ENCODE results near the gene SLC35F1. TPM values are rescaled to one million over a fixed set of nuclear protein-coding genes. Genes with fewer than 3 reads are reported as not detected.

SLC35F1 gene
- total RNA-seq, 2 donors from 2014 or later: 1.5 to 2.1 TPM

GRCh38 chr6:118296129-118296901 lies 389.3 kb downstream of the SLC35F1 start:
- no peaks in the 10 kb centered on the region for H3K36me3 ChIP-seq

GRCh38 chr6:118297821-118298220 lies 390.8 kb downstream of the SLC35F1 start:
- intact Hi-C loops (cut with DNase I): no loop called here
- no peaks in the 10 kb centered on the region for H3K4me1 ChIP-seq (replicated peaks)
- WGBS: 88% methylated on average over 2 of the region's 2 CpGs

More at GRCh38 chr6:118296129-118296901, 389.3 kb downstream of the SLC35F1 start:
- WGBS: 89% methylated on average over 5 of the region's 5 CpGs
- no peak overlapping the region for H3K4me3 ChIP-seq
- DNase-seq (ENCODE audit: low spot score): no peak
- no peak overlapping the region for H3K27ac ChIP-seq
- intact Hi-C loops (cut with DNase I): no loop called here
- H3K27me3 ChIP-seq (replicated peaks; ENCODE audit: insufficient read depth): no peaks in the 10 kb centered on the region
- TF ChIP-seq POLR2A (IDR thresholded peaks at IDR 0.05) (no peak), POLR2AphosphoS5 (IDR thresholded peaks at IDR 0.05) (no peak), CTCF (IDR thresholded peaks at IDR 0.05) (no peak)
- H3K9me3 ChIP-seq: no peaks in the 10 kb centered on the region
- H3K4me1 ChIP-seq (replicated peaks): no peaks in the 10 kb centered on the region

GRCh38 chr6:118298476-118299427 lies 391.7 kb downstream of the SLC35F1 start:
- no peaks in the 10 kb centered on the region for H3K27me3 ChIP-seq (replicated peaks; ENCODE audit: insufficient read depth)
- TF ChIP-seq POLR2A (IDR thresholded peaks at IDR 0.05) (no peak), POLR2AphosphoS5 (IDR thresholded peaks at IDR 0.05) (no peak), CTCF (IDR thresholded peaks at IDR 0.05) (no peak)
- no peaks in the 10 kb centered on the region for H3K9me3 ChIP-seq
- no peaks in the 10 kb centered on the region for H3K4me1 ChIP-seq (replicated peaks)
- H3K27ac ChIP-seq: no peak overlapping the region
- no peaks in the 10 kb centered on the region for H3K36me3 ChIP-seq
- WGBS: 46% methylated on average over 8 of the region's 8 CpGs
- no peak for DNase-seq (ENCODE audit: low spot score)
- intact Hi-C loops (cut with DNase I): no loop called here
- H3K4me3 ChIP-seq: no peak overlapping the region

More at GRCh38 chr6:118297821-118298220, 390.8 kb downstream of the SLC35F1 start:
- no peak for DNase-seq (ENCODE audit: low spot score)
- H3K27me3 ChIP-seq (replicated peaks; ENCODE audit: insufficient read depth): no peaks in the 10 kb centered on the region
- no peaks in the 10 kb centered on the region for H3K36me3 ChIP-seq
- TF ChIP-seq POLR2A (IDR thresholded peaks at IDR 0.05) (no peak), POLR2AphosphoS5 (IDR thresholded peaks at IDR 0.05) (no peak), CTCF (IDR thresholded peaks at IDR 0.05) (no peak)
- H3K27ac ChIP-seq: no peak overlapping the region
- no peak overlapping the region for H3K4me3 ChIP-seq
- H3K9me3 ChIP-seq: no peaks in the 10 kb centered on the region

GRCh38 chr6:118299457-118299856 lies 392.4 kb downstream of the SLC35F1 start:
- intact Hi-C loops (cut with DNase I): no loop called here
- H3K27ac ChIP-seq: no peak overlapping the region
- no peaks in the 10 kb centered on the region for H3K27me3 ChIP-seq (replicated peaks; ENCODE audit: insufficient read depth)
- H3K36me3 ChIP-seq: no peaks in the 10 kb centered on the region
- H3K4me3 ChIP-seq: no peak overlapping the region
- WGBS: 76% methylated on average over 4 of the region's 4 CpGs
- TF ChIP-seq POLR2AphosphoS5 (IDR thresholded peaks at IDR 0.05): no peak
- TF ChIP-seq POLR2A (IDR thresholded peaks at IDR 0.05): no peak
- TF ChIP-seq CTCF (IDR thresholded peaks at IDR 0.05): no peak
- no peaks in the 10 kb centered on the region for H3K4me1 ChIP-seq (replicated peaks)
- H3K9me3 ChIP-seq: no peaks in the 10 kb centered on the region
- DNase-seq (ENCODE audit: low spot score): no peak

Measured in prostate gland (tissue), 2 donors.